ENCODE results near the gene NDE1. TPM values are rescaled to one million over a fixed set of nuclear protein-coding genes. Genes with fewer than 3 reads are reported as not detected.
"Not testable (repeated sequence)": the region's sequence is repeated elsewhere in the genome, so short reads cannot be mapped to it uniquely, and the experiment has no call there.

Gene NDE1
- total RNA-seq, 2 donors from 2014 or later: 11.2 to 37.9 TPM

DNA sequence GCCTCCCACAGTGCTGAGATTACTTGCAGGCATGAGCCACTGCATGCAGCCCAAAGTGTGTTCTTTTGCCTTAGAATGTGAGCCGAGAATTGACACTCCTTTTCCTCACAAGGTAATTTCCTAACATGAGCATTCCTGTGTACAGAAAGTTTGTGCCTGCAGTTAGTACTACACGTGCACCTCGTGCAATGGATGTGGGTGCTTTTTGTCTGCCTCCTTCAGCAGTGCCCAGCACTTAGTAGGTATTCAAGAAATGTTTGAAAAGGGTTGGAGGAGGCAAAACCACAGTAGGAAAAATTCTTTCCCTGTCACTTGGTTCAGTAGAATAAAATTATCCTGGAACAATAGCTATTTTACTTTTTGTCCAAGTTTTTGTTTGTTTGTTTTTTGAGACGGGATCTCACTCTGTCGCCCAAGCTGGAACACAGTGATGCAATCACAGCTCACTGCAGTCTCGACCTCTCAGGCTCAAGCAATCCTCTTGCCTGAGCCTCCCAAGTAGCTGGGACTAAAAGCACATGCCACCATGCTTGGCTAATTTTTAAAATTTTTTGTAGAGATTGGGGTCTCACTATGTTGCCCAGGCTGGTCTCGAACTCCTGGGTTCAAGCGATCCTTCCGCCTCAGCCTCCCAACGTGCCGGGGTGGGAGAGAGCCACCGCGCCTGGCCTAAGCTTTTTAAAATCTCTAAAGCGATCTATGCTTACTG, 2.4 kb downstream of the NDE1 start:
- H3K27me3 ChIP-seq: no peaks in the 10 kb centered on the region
- H3K9me3 ChIP-seq: no peaks in the 10 kb centered on the region
- intact Hi-C loops (cut with DNase I): no loop called here
- no peak overlapping the region for H3K27ac ChIP-seq
- ATAC-seq: no peak
- no peak for DNase-seq
- no peaks in the 10 kb centered on the region for H3K36me3 ChIP-seq (replicated peaks in 1 of 2; ENCODE audit: insufficient read depth in 1 of 2, low read depth in 2 of 2)
- H3K4me3 ChIP-seq: no peak overlapping the region
- peaks cover 14% of the 10 kb centered on the region for H3K4me1 ChIP-seq
- WGBS, 2 donors: 88 to 90% methylated on average over 14 of the region's 14 CpGs
- TF ChIP-seq, protein P1, sequence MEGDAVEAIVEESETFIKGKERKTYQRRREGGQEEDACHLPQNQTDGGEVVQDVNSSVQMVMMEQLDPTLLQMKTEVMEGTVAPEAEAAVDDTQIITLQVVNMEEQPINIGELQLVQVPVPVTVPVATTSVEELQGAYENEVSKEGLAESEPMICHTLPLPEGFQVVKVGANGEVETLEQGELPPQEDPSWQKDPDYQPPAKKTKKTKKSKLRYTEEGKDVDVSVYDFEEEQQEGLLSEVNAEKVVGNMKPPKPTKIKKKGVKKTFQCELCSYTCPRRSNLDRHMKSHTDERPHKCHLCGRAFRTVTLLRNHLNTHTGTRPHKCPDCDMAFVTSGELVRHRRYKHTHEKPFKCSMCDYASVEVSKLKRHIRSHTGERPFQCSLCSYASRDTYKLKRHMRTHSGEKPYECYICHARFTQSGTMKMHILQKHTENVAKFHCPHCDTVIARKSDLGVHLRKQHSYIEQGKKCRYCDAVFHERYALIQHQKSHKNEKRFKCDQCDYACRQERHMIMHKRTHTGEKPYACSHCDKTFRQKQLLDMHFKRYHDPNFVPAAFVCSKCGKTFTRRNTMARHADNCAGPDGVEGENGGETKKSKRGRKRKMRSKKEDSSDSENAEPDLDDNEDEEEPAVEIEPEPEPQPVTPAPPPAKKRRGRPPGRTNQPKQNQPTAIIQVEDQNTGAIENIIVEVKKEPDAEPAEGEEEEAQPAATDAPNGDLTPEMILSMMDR (IDR thresholded peaks at IDR 0.05): no peak

DNA sequence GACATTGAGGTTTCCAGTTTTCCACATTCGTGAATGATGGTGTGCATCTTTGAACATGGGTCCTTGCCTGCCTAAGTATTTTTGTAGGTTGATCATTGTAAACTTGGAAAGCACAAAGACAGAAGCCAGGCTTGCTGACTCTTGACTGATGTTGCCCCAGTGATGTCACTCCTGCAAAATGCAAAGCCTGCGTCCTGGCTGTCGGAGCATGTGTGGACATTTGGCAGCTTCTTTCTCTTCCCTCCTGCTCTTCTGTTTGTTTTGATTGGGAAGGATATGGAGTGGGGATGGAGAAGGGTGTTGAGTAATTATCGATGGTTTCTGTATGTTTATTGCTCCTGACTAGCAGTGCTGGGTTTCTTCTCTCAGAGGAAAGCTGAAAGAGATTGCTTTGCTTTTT, 3.2 kb downstream of the NDE1 start:
- no peaks in the 10 kb centered on the region for H3K36me3 ChIP-seq (replicated peaks in 1 of 2; ENCODE audit: insufficient read depth in 1 of 2, low read depth in 2 of 2)
- no peak overlapping the region for H3K4me3 ChIP-seq
- no peak for TF ChIP-seq POLR2A (IDR thresholded peaks at IDR 0.05)
- TF ChIP-seq, protein P1 (IDR thresholded peaks at IDR 0.05): no peak
- H3K27ac ChIP-seq: no peak overlapping the region
- DNase-seq (no peak), ATAC-seq (no peak)
- H3K27me3 ChIP-seq: no peaks in the 10 kb centered on the region
- WGBS, 2 donors: 39 to 50% methylated on average over 4 of the region's 4 CpGs
- intact Hi-C loops (cut with DNase I): no loop called here
- no peaks in the 10 kb centered on the region for H3K9me3 ChIP-seq
- peaks cover 14% of the 10 kb centered on the region for H3K4me1 ChIP-seq

DNA sequence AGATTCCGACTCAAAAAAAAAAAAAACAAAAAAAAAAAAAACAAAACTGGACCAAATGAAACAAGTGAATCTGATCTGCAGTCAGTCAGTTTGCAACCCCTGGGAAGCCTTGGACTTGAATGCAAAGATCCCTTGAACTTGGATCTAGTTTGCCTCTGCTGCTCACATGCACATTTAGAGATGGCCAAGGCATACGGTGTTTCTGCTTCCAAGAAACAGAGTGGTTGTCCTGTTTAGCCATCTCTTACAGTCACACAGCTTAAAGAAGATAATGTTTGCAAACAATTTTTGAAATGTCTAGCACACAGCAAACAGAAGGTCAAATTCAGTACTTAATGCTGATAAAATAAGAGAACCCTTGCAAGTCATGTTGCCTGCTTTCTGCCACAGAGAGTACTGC, 4.5 kb downstream of the NDE1 start:
- TF ChIP-seq POLR2A (IDR thresholded peaks at IDR 0.05): no peak
- TF ChIP-seq, protein P1 (IDR thresholded peaks at IDR 0.05): no peak
- no peaks in the 10 kb centered on the region for H3K36me3 ChIP-seq (replicated peaks in 1 of 2; ENCODE audit: insufficient read depth in 1 of 2, low read depth in 2 of 2)
- no peaks in the 10 kb centered on the region for H3K27me3 ChIP-seq
- DNase-seq (no peak), ATAC-seq (no peak)
- H3K4me3 ChIP-seq: no peak overlapping the region
- H3K9me3 ChIP-seq: no peaks in the 10 kb centered on the region
- intact Hi-C loops (cut with DNase I): no loop called here
- 55 to 60% methylated on average over 2 of the region's 2 CpGs for WGBS, 2 donors
- H3K27ac ChIP-seq: no peak overlapping the region
- peaks cover 10% of the 10 kb centered on the region for H3K4me1 ChIP-seq

DNA sequence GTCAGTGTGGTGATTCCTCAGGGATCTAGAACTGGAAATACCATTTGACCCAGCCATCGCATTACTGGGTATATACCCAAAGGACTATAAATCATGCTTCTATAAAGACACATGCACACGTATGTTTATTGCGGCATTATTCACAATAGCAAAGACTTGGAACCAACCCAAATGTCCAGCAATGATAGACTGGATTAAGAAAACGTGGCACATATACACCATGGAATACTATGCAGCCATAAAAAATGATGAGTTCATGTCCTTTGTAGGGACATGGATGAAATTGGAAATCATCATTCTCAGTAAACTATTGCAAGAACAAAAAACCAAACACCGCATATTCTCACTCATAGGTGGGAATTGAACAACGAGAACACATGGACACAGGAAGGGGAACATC, 5.5 kb downstream of the NDE1 start:
- H3K4me3 ChIP-seq; DNase-seq; ATAC-seq; H3K36me3 ChIP-seq (replicated peaks in 1 of 2; ENCODE audit: insufficient read depth in 1 of 2, low read depth in 2 of 2); H3K4me1 ChIP-seq; intact Hi-C loops (cut with DNase I); H3K9me3 ChIP-seq; H3K27me3 ChIP-seq; H3K27ac ChIP-seq: not testable (repeated sequence)
- 94 to 97% methylated on average over 3 of the region's 6 CpGs for WGBS, 2 donors

DNA sequence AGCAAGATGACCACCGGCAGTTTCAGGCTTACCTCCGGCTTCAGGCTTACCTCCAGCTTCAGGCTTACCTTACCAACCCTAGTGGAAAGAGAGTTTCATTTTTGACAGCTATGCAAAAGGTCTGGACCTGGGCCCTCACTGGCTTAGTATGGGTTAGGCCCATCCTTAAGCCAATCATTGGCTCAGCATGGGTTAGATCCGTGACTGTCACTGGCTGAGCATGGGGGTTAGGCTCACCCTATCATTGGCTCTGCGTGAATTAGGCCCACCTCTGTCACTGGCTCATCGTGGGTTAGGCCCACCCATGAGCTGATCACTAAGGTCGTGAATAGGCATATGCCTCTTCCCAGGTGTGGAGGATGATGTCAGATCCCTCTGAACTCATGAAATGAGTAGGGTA, 8.1 kb downstream of the NDE1 start:
- ATAC-seq: no peak
- intact Hi-C loops (cut with DNase I): no loop called here

More for the DNA sequence above, 8.1 kb downstream of the NDE1 start:
- no peaks in the 10 kb centered on the region for H3K36me3 ChIP-seq (replicated peaks in 1 of 2; ENCODE audit: insufficient read depth in 1 of 2, low read depth in 2 of 2)
- WGBS, 2 donors: 76 to 85% methylated on average over 4 to 6 of the region's 6 CpGs
- H3K9me3 ChIP-seq: no peaks in the 10 kb centered on the region
- no peak for TF ChIP-seq POLR2A (IDR thresholded peaks at IDR 0.05)
- TF ChIP-seq, protein P1 (IDR thresholded peaks at IDR 0.05): no peak
- H3K4me3 ChIP-seq: no peak overlapping the region
- no peaks in the 10 kb centered on the region for H3K27me3 ChIP-seq
- no peaks in the 10 kb centered on the region for H3K4me1 ChIP-seq
- no peak overlapping the region for H3K27ac ChIP-seq
- DNase-seq: no peak
